Body of pancreas (tissue), 4 donors: Measurements from ENCODE around the gene NECTIN4.

Experiments used
- POLR2A ChIP-seq, 3 donors: fragments of 450-650 bp; IDR thresholded peaks; one replicate each; pipeline ENCODE4 v1.6.1; 2016; ENCODE audit warnings: antibody characterized with exemption in 3 of 3, mild to moderate bottlenecking in 2 of 3
- TF ChIP-seq, protein P1 (sequence below), 7 experiments: fragments of 450-650 bp in 4 of 7; fragments of 200-600 bp in 3 of 7; sonication (generic) in 3 of 7; IDR thresholded peaks; one replicate each; pipeline ENCODE4 v1.5.1; 2016 to 2019; ENCODE audit warnings: antibody characterized with exemption in 7 of 7

- TF ChIP-seq, protein P1, sequence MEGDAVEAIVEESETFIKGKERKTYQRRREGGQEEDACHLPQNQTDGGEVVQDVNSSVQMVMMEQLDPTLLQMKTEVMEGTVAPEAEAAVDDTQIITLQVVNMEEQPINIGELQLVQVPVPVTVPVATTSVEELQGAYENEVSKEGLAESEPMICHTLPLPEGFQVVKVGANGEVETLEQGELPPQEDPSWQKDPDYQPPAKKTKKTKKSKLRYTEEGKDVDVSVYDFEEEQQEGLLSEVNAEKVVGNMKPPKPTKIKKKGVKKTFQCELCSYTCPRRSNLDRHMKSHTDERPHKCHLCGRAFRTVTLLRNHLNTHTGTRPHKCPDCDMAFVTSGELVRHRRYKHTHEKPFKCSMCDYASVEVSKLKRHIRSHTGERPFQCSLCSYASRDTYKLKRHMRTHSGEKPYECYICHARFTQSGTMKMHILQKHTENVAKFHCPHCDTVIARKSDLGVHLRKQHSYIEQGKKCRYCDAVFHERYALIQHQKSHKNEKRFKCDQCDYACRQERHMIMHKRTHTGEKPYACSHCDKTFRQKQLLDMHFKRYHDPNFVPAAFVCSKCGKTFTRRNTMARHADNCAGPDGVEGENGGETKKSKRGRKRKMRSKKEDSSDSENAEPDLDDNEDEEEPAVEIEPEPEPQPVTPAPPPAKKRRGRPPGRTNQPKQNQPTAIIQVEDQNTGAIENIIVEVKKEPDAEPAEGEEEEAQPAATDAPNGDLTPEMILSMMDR (IDR thresholded peaks at IDR 0.05) = no peak
- no peak for TF ChIP-seq POLR2A (IDR thresholded peaks at IDR 0.05)
Observed at GRCh38 chr1:161076410-161076809, 12.9 kb downstream of the NECTIN4 start.
